DND-41 (cell line): ENCODE data around the gene USP19.

Experiments
- CTCF ChIP-seq: IDR thresholded peaks from 2 replicates; pipeline ENCODE4 v1.5.1; 2012; ENCODE audit warnings: borderline replicate concordance, low read length, moderate library complexity, mild to moderate bottlenecking; ENCODE audit not compliant: poor library complexity, severe bottlenecking; ENCODE audit errors: extremely low read depth
- EZH2 ChIP-seq: IDR thresholded peaks from 3 replicates; pipeline ENCODE4 v1.6.1; 2012; ENCODE audit warnings: borderline replicate concordance, low read depth, mild to moderate bottlenecking, moderate library complexity, low read length, inconsistent platforms; ENCODE audit not compliant: severe bottlenecking

DNA sequence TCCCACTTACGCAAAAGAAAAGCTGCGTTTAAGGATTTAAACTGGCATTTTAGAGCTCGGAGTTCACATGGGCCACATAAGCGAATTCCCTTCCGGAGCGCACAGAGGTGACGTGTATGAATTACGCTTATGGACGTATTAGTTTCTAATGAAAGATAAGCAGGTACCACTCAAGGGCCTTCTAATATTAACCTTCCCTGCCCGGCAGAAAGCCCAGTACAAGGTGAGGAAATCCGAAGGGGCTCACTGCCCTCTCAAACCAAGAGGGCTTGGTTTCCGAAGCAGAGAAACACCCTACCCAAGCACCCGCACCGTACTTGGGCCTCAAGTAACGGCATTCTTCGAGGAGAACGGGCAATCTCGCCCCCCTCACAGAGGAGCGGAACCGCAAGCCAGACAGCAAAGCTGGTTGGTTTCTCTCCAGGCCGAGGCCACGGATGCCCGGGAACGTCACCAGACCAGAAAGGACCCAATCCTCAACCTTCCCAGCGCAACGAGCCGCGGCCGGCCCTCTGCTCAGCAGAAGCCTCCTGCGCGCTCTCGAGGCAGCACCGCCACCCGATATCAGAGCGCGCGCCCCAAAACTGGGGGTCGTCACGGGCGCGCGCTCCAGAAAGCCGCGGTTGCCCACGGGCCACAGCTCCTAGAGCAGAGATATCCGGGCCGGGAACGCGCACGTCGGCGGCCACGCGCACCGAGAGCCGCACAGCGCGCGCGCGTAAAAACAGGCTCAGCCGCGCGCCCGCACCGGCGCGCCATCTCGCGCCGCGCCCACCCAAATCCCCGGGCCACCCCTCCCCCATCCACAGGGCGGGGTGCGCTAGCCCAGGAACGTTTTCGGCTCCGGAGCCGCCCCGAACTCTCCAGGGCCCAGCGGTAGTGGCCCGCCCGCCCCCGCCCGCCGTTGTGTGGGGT lies 27.4 kb downstream of the USP19 start:
- no peak for TF ChIP-seq CTCF
- no peak for TF ChIP-seq EZH2
